Liver (tissue), 9 donors: ENCODE data around the gene TRIO. TPM values are rescaled to one million over a fixed set of nuclear protein-coding genes. Genes with fewer than 3 reads are reported as not detected.

ENCODE experiments used
- DNase-seq: peaks from one replicate; pipeline ENCODE4 v3.0.0-alpha.2; 2017; ENCODE audit warnings: low spot score
- H3K27ac ChIP-seq, 2 donors: one replicate each; pipeline ENCODE4 v1.7.0; 2013; ENCODE audit warnings: inconsistent platforms in 2 of 2, low read length in 2 of 2, control low read depth in 1 of 2, low read depth in 1 of 2, mild to moderate bottlenecking in 1 of 2
- H3K27me3 ChIP-seq, 4 donors: one replicate each; pipeline versions ENCODE4 v1.6.1 to v1.7.0; 2013; ENCODE audit warnings: low read length in 3 of 4, inconsistent platforms in 1 of 4, mild to moderate bottlenecking in 1 of 4, moderate library complexity in 1 of 4; ENCODE audit not compliant: control insufficient read depth in 4 of 4, insufficient read depth in 4 of 4
- H3K36me3 ChIP-seq, 4 donors: one replicate each; pipeline versions ENCODE4 v1.6.1 to v1.7.0; 2013; ENCODE audit warnings: low read length in 3 of 4, mild to moderate bottlenecking in 3 of 4, low read depth in 1 of 4, moderate library complexity in 1 of 4; ENCODE audit not compliant: control insufficient read depth in 4 of 4, insufficient read depth in 3 of 4
- H3K4me1 ChIP-seq, 4 donors: one replicate each; pipeline versions ENCODE4 v1.6.1 to v1.7.0; 2013; ENCODE audit warnings: low read length in 3 of 4, mild to moderate bottlenecking in 3 of 4, moderate library complexity in 1 of 4; ENCODE audit not compliant: control insufficient read depth in 4 of 4, insufficient read depth in 4 of 4
- H3K4me3 ChIP-seq, 3 donors: one replicate each; pipeline versions ENCODE4 v1.6.1 to v1.7.0; 2013; ENCODE audit warnings: low read length in 3 of 3, control low read depth in 1 of 3, low read depth in 1 of 3, mild to moderate bottlenecking in 1 of 3
- H3K9ac ChIP-seq, 2 donors: one replicate each; pipeline ENCODE4 v1.7.0; 2013; ENCODE audit warnings: low read length in 2 of 2, mild to moderate bottlenecking in 2 of 2, moderate library complexity in 2 of 2, control low read depth in 1 of 2, low read depth in 1 of 2
- H3K9me3 ChIP-seq, 4 donors: one replicate each; pipeline versions ENCODE4 v1.6.1 to v1.7.0; 2013; ENCODE audit warnings: low read length in 3 of 4; ENCODE audit not compliant: control insufficient read depth in 4 of 4
- ATF3 ChIP-seq: IDR thresholded peaks from 2 replicates; pipeline ENCODE4 v1.6.1; 2016; ENCODE audit warnings: antibody characterized with exemption
- CTCF ChIP-seq: fragments of 150-350 bp; IDR thresholded peaks from 2 replicates; pipeline ENCODE4 v1.5.1; 2017; ENCODE audit warnings: improper control_type of control experiment, low read depth, low read length; ENCODE audit not compliant: missing input control
- FOXA1 ChIP-seq: IDR thresholded peaks from 2 replicates; pipeline ENCODE4 v1.6.1; 2016; ENCODE audit warnings: antibody characterized with exemption
- FOXA2 ChIP-seq: IDR thresholded peaks from 2 replicates; pipeline ENCODE4 v1.6.1; 2016; ENCODE audit warnings: antibody characterized with exemption
- GABPA ChIP-seq, 2 donors: IDR thresholded peaks in 1 of 2; conservative IDR thresholded peaks in 1 of 2; 2 replicates each; pipeline ENCODE4 v1.6.1; 2016; ENCODE audit warnings: antibody characterized with exemption in 2 of 2, mild to moderate bottlenecking in 1 of 2, moderate library complexity in 1 of 2
- HNF4G ChIP-seq: IDR thresholded peaks from 2 replicates; pipeline ENCODE4 v1.6.1; 2016; ENCODE audit warnings: antibody characterized with exemption
- JUND ChIP-seq, 2 donors: IDR thresholded peaks; 2 replicates each; pipeline ENCODE4 v1.6.1; 2016; ENCODE audit warnings: antibody characterized with exemption in 2 of 2
- MAX ChIP-seq: IDR thresholded peaks from 2 replicates; pipeline ENCODE4 v1.6.1; 2016; ENCODE audit warnings: antibody characterized with exemption
- NR2F2 ChIP-seq: IDR thresholded peaks from 2 replicates; pipeline ENCODE4 v1.6.1; 2016; ENCODE audit warnings: antibody characterized with exemption
- RAD21 ChIP-seq, 2 donors: IDR thresholded peaks; 2 replicates each; pipeline ENCODE4 v1.6.1; 2016; ENCODE audit warnings: antibody characterized with exemption in 2 of 2, mild to moderate bottlenecking in 2 of 2
- REST ChIP-seq: IDR thresholded peaks from 2 replicates; pipeline ENCODE4 v1.6.1; 2016; ENCODE audit warnings: antibody characterized with exemption, mild to moderate bottlenecking
- RXRA ChIP-seq, 2 donors: IDR thresholded peaks; 2 replicates each; pipeline ENCODE4 v1.6.1; 2017 to 2018; ENCODE audit warnings: antibody characterized with exemption in 2 of 2, mild to moderate bottlenecking in 1 of 2
- SP1 ChIP-seq: IDR thresholded peaks from 2 replicates; pipeline ENCODE4 v1.6.1; 2018; ENCODE audit warnings: antibody characterized with exemption, mild to moderate bottlenecking
- TAF1 ChIP-seq: conservative IDR thresholded peaks from 2 replicates; pipeline ENCODE4 v1.6.1; 2016; ENCODE audit warnings: antibody characterized with exemption, mild to moderate bottlenecking
- ZBTB33 ChIP-seq: IDR thresholded peaks from 2 replicates; pipeline ENCODE4 v1.6.1; 2016; ENCODE audit warnings: antibody characterized with exemption
- WGBS: extraction: QIAGEN DNeasy Blood & Tissue Kit; methylation state at CpG from one replicate; pipeline ENCODE4 v1.1.7; 2013; 5-methylcytosine and 5-hydroxymethylcytosine counted together
- polyA plus RNA-seq, 2 donors: library from polyadenylated mRNA; stranded (reverse) in 1 of 2; unstranded in 1 of 2; fragments of 200-250 nt in 1 of 2; fragments of >200 nt in 1 of 2; fragmentation: Nextera tagmentation in 1 of 2; extraction: Ambion mirVana in 1 of 2; gene quantifications; one replicate each; pipeline versions ENCODE4 v1.2.1 to v1.2.3, GENCODE V29; 2013 to 2015
- total RNA-seq, 2 donors: library from RNA; depleted of rRNA; stranded (reverse); fragments of >200 nt; gene quantifications; one replicate each; pipeline ENCODE4 v1.2.3, GENCODE V29; 2014
- donor health status: healthy.
- donor health status: healthy.
- donor health status: healthy.
- donor health status: healthy.
- donor health status: healthy.

TRIO gene
- total and polyA plus RNA-seq, 4 donors: 8.5 to 86.2 (median 16.0) TPM

GRCh38 chr5:14179446-14179845 lies 36.3 kb downstream of the TRIO start:
- Histone ChIP-seq H3K27me3 (no peaks in the 10 kb centered on the region), H3K4me3 (no peak overlapping the region), H3K36me3 (no peaks in the 10 kb centered on the region), H3K4me1 (peaks cover 5 to 37% (median 22%) of the 10 kb centered on the region in 4 donors), H3K9me3 (no peaks in the 10 kb centered on the region), H3K27ac (no peak overlapping the region), H3K9ac (no peak overlapping the region)
- DNase-seq: no peak
- WGBS: 34% methylated on average over 6 of the region's 6 CpGs
- TF ChIP-seq GABPA (IDR thresholded peaks at IDR 0.05 in 1 of 2, conservative IDR thresholded peaks at IDR 0.05 in 1 of 2) (no peak), RAD21 (IDR thresholded peaks at IDR 0.05) (peak in 1 of 2 donors; percentile 12)

- Histone ChIP-seq H3K36me3 (no peaks in the 10 kb centered on the region), H3K4me1 (peaks cover 5 to 40% (median 24%) of the 10 kb centered on the region in 4 donors), H3K9ac (no peak overlapping the region), H3K9me3 (no peaks in the 10 kb centered on the region), H3K4me3 (no peak overlapping the region), H3K27me3 (no peaks in the 10 kb centered on the region), H3K27ac (no peak overlapping the region)
- TF ChIP-seq TAF1: no peak
- no peak for TF ChIP-seq JUND (IDR thresholded peaks at IDR 0.05)
- TF ChIP-seq ATF3: no peak
- no peak for TF ChIP-seq HNF4G
- TF ChIP-seq RXRA (IDR thresholded peaks at IDR 0.05): no peak
- no peak for TF ChIP-seq REST
- TF ChIP-seq FOXA1: no peak
- no peak for TF ChIP-seq ZBTB33
- TF ChIP-seq CTCF: no peak
- no peak for TF ChIP-seq NR2F2
- no peak for TF ChIP-seq FOXA2
- TF ChIP-seq SP1: no peak
- no peak for TF ChIP-seq MAX
- WGBS: 94% methylated on average over 3 of the region's 3 CpGs
- DNase-seq: no peak
Observed at GRCh38 chr5:14180437-14180836, 37.3 kb downstream of the TRIO start.
